ENCODE measurements around the gene NDOR1.

Gene NDOR1

GRCh38 chr9:137262909-137263285 is 57.4 kb downstream of the NDOR1 start:
- H3K27me3 ChIP-seq (ENCODE audit: control insufficient read depth in 3 of 3, insufficient read depth in 3 of 3, low read depth in 1 of 3, low read length in 3 of 3) = no peaks in the 10 kb centered on the region
- no peak for DNase-seq (ENCODE audit: low spot score)
- H3K23ac ChIP-seq (ENCODE audit: low read depth, low read length, poor library complexity) = peak overlapping the region; percentile 96
- no peak overlapping the region for H3K18ac ChIP-seq (ENCODE audit: low read length)
- H4K91ac ChIP-seq (ENCODE audit: low read depth, low read length, poor library complexity) = no peak overlapping the region
- H2BK15ac ChIP-seq (ENCODE audit: low read length) = no peak overlapping the region
- no peak overlapping the region for H2AFZ ChIP-seq (ENCODE audit: low read length)
- no peak overlapping the region for H2BK5ac ChIP-seq (ENCODE audit: low read length)
- H3K4me2 ChIP-seq (ENCODE audit: insufficient read depth, low read length, poor library complexity, severe bottlenecking) = no peak overlapping the region
- H3K4ac ChIP-seq (ENCODE audit: low read length) = no peak overlapping the region
- peak overlapping the region; percentile 50 for H3K9ac ChIP-seq (ENCODE audit: low read depth, low read length, poor library complexity)
- H3K9me3 ChIP-seq (replicated peaks in 1 of 2; ENCODE audit: control insufficient read depth in 2 of 2, insufficient read depth in 1 of 2, low read depth in 1 of 2, low read length in 2 of 2) = no peaks in the 10 kb centered on the region
- no peaks in the 10 kb centered on the region for H3K4me1 ChIP-seq (ENCODE audit: control insufficient read depth in 2 of 2, insufficient read depth in 1 of 2, low read depth in 1 of 2, low read length in 2 of 2)
- no peak overlapping the region for H4K8ac ChIP-seq (ENCODE audit: low read depth, low read length)
- H2BK12ac ChIP-seq (ENCODE audit: low read length) = peak overlapping the region; percentile 58
- H2BK120ac ChIP-seq (ENCODE audit: low read depth, low read length) = no peak overlapping the region
- H3K36me3 ChIP-seq (replicated peaks in 1 of 2; ENCODE audit: control insufficient read depth in 2 of 2, insufficient read depth in 2 of 2, low read length in 2 of 2) = peaks cover 35 to 74% of the 10 kb centered on the region in 2 donors
- no peak overlapping the region for H2AK5ac ChIP-seq (ENCODE audit: low read depth, low read length)
- H3K79me1 ChIP-seq (ENCODE audit: low read depth, low read length) = peaks cover 5% of the 10 kb centered on the region
- H3K4me3 ChIP-seq (ENCODE audit: low read length in 2 of 2) = no peak overlapping the region
- no peak overlapping the region for H3K14ac ChIP-seq (ENCODE audit: low read length)
- no CpG with 5 or more reads among the region's 24 CpGs for WGBS, 2 donors (ENCODE audit: extremely low coverage in 2 of 2, insufficient read length in 2 of 2, insufficient replicate concordance in 1 of 2)
- H3K27ac ChIP-seq (replicated peaks; ENCODE audit: low read length) = no peak overlapping the region

GRCh38 chr9:137263506-137263905 is 58.0 kb downstream of the NDOR1 start:
- Histone ChIP-seq H4K8ac (ENCODE audit: low read depth, low read length) (no peak overlapping the region), H3K4ac (ENCODE audit: low read length) (no peak overlapping the region), H2AK5ac (ENCODE audit: low read depth, low read length) (no peak overlapping the region), H3K18ac (ENCODE audit: low read length) (no peak overlapping the region), H3K79me1 (ENCODE audit: low read depth, low read length) (peaks cover 5% of the 10 kb centered on the region), H3K4me2 (ENCODE audit: insufficient read depth, low read length, poor library complexity, severe bottlenecking) (no peak overlapping the region), H3K27ac (replicated peaks; ENCODE audit: low read length) (no peak overlapping the region), H3K4me1 (ENCODE audit: control insufficient read depth in 2 of 2, insufficient read depth in 1 of 2, low read depth in 1 of 2, low read length in 2 of 2) (no peaks in the 10 kb centered on the region), H2BK5ac (ENCODE audit: low read length) (no peak overlapping the region), H3K9ac (ENCODE audit: low read depth, low read length, poor library complexity) (no peak overlapping the region), H3K27me3 (ENCODE audit: control insufficient read depth in 3 of 3, insufficient read depth in 3 of 3, low read depth in 1 of 3, low read length in 3 of 3) (no peaks in the 10 kb centered on the region), H3K23ac (ENCODE audit: low read depth, low read length, poor library complexity) (no peak overlapping the region), H3K4me3 (ENCODE audit: low read length in 2 of 2) (no peak overlapping the region), H3K14ac (ENCODE audit: low read length) (no peak overlapping the region), H2BK15ac (ENCODE audit: low read length) (no peak overlapping the region), H2BK12ac (ENCODE audit: low read length) (no peak overlapping the region), H2BK120ac (ENCODE audit: low read depth, low read length) (no peak overlapping the region), H2AFZ (ENCODE audit: low read length) (no peak overlapping the region), H3K36me3 (replicated peaks in 1 of 2; ENCODE audit: control insufficient read depth in 2 of 2, insufficient read depth in 2 of 2, low read length in 2 of 2) (peaks cover 33 to 74% of the 10 kb centered on the region in 2 donors), H3K9me3 (replicated peaks in 1 of 2; ENCODE audit: control insufficient read depth in 2 of 2, insufficient read depth in 1 of 2, low read depth in 1 of 2, low read length in 2 of 2) (no peaks in the 10 kb centered on the region), H4K91ac (ENCODE audit: low read depth, low read length, poor library complexity) (no peak overlapping the region)
- DNase-seq (ENCODE audit: low spot score) = no peak
- WGBS, 2 donors (ENCODE audit: extremely low coverage in 2 of 2, insufficient read length in 2 of 2, insufficient replicate concordance in 1 of 2) = no CpG with 5 or more reads among the region's 10 CpGs

GRCh38 chr9:137264067-137264466 is 58.6 kb downstream of the NDOR1 start:
- no peaks in the 10 kb centered on the region for H3K4me1 ChIP-seq (ENCODE audit: control insufficient read depth in 2 of 2, insufficient read depth in 1 of 2, low read depth in 1 of 2, low read length in 2 of 2)
- H3K14ac ChIP-seq (ENCODE audit: low read length) = no peak overlapping the region
- no peak overlapping the region for H3K4me2 ChIP-seq (ENCODE audit: insufficient read depth, low read length, poor library complexity, severe bottlenecking)
- H3K9me3 ChIP-seq (replicated peaks in 1 of 2; ENCODE audit: control insufficient read depth in 2 of 2, insufficient read depth in 1 of 2, low read depth in 1 of 2, low read length in 2 of 2) = no peaks in the 10 kb centered on the region
- no peak overlapping the region for H4K91ac ChIP-seq (ENCODE audit: low read depth, low read length, poor library complexity)
- no peak overlapping the region for H2BK12ac ChIP-seq (ENCODE audit: low read length)
- H2AK5ac ChIP-seq (ENCODE audit: low read depth, low read length) = no peak overlapping the region
- H4K8ac ChIP-seq (ENCODE audit: low read depth, low read length) = no peak overlapping the region
- no peak overlapping the region for H2AFZ ChIP-seq (ENCODE audit: low read length)
- no peak overlapping the region for H2BK5ac ChIP-seq (ENCODE audit: low read length)
- H3K23ac ChIP-seq (ENCODE audit: low read depth, low read length, poor library complexity) = no peak overlapping the region
- no peak overlapping the region for H3K9ac ChIP-seq (ENCODE audit: low read depth, low read length, poor library complexity)
- no peak overlapping the region for H3K27ac ChIP-seq (replicated peaks; ENCODE audit: low read length)
- no peak overlapping the region for H3K4ac ChIP-seq (ENCODE audit: low read length)
- H3K36me3 ChIP-seq (replicated peaks in 1 of 2; ENCODE audit: control insufficient read depth in 2 of 2, insufficient read depth in 2 of 2, low read length in 2 of 2) = peaks cover 35 to 74% of the 10 kb centered on the region in 2 donors
- no peak overlapping the region for H3K4me3 ChIP-seq (ENCODE audit: low read length in 2 of 2)
- no peak overlapping the region for H3K18ac ChIP-seq (ENCODE audit: low read length)
- H2BK120ac ChIP-seq (ENCODE audit: low read depth, low read length) = no peak overlapping the region
- no peak overlapping the region for H2BK15ac ChIP-seq (ENCODE audit: low read length)
- H3K79me1 ChIP-seq (ENCODE audit: low read depth, low read length) = peaks cover 5% of the 10 kb centered on the region
- H3K27me3 ChIP-seq (ENCODE audit: control insufficient read depth in 3 of 3, insufficient read depth in 3 of 3, low read depth in 1 of 3, low read length in 3 of 3) = no peaks in the 10 kb centered on the region
- DNase-seq (ENCODE audit: low spot score) = no peak
- no CpG with 5 or more reads among the region's 22 CpGs for WGBS, 2 donors (ENCODE audit: extremely low coverage in 2 of 2, insufficient read length in 2 of 2, insufficient replicate concordance in 1 of 2)

GRCh38 chr9:137265496-137266161 is 60.1 kb downstream of the NDOR1 start:
- Histone ChIP-seq H3K9ac (ENCODE audit: low read depth, low read length, poor library complexity) (no peak overlapping the region), H3K27ac (replicated peaks; ENCODE audit: low read length) (no peak overlapping the region), H4K8ac (ENCODE audit: low read depth, low read length) (peak overlapping the region; percentile 43), H2AFZ (ENCODE audit: low read length) (no peak overlapping the region), H2BK5ac (ENCODE audit: low read length) (peak overlapping the region; percentile 66), H3K14ac (ENCODE audit: low read length) (no peak overlapping the region), H2BK15ac (ENCODE audit: low read length) (no peak overlapping the region), H4K91ac (ENCODE audit: low read depth, low read length, poor library complexity) (no peak overlapping the region), H3K36me3 (replicated peaks in 1 of 2; ENCODE audit: control insufficient read depth in 2 of 2, insufficient read depth in 2 of 2, low read length in 2 of 2) (peaks cover 35 to 78% of the 10 kb centered on the region in 2 donors), H3K4me2 (ENCODE audit: insufficient read depth, low read length, poor library complexity, severe bottlenecking) (no peak overlapping the region), H3K4me3 (ENCODE audit: low read length in 2 of 2) (no peak overlapping the region), H3K18ac (ENCODE audit: low read length) (no peak overlapping the region), H2BK12ac (ENCODE audit: low read length) (no peak overlapping the region), H3K9me3 (replicated peaks in 1 of 2; ENCODE audit: control insufficient read depth in 2 of 2, insufficient read depth in 1 of 2, low read depth in 1 of 2, low read length in 2 of 2) (no peaks in the 10 kb centered on the region), H3K23ac (ENCODE audit: low read depth, low read length, poor library complexity) (peak overlapping the region; percentile 93), H3K27me3 (ENCODE audit: control insufficient read depth in 3 of 3, insufficient read depth in 3 of 3, low read depth in 1 of 3, low read length in 3 of 3) (no peaks in the 10 kb centered on the region), H3K4me1 (ENCODE audit: control insufficient read depth in 2 of 2, insufficient read depth in 1 of 2, low read depth in 1 of 2, low read length in 2 of 2) (no peaks in the 10 kb centered on the region), H2AK5ac (ENCODE audit: low read depth, low read length) (no peak overlapping the region), H2BK120ac (ENCODE audit: low read depth, low read length) (no peak overlapping the region), H3K4ac (ENCODE audit: low read length) (no peak overlapping the region), H3K79me1 (ENCODE audit: low read depth, low read length) (peaks cover 5% of the 10 kb centered on the region)
- WGBS, 2 donors (ENCODE audit: extremely low coverage in 2 of 2, insufficient read length in 2 of 2, insufficient replicate concordance in 1 of 2) = no CpG with 5 or more reads among the region's 29 CpGs
- no peak for DNase-seq (ENCODE audit: low spot score)

Data from neuronal stem cell (in vitro differentiated cells).